Measurements from ENCODE around the gene SLC4A9. TPM values are rescaled to one million over a fixed set of nuclear protein-coding genes. Genes with fewer than 3 reads are reported as not detected.

The SLC4A9 gene
- polyA plus RNA-seq, 3 donors = 0.28 TPM; not detected in 2

GRCh38 chr5:140361901-140362300 lies 1.9 kb downstream of the SLC4A9 start:
- no peaks in the 10 kb centered on the region for H4K20me1 ChIP-seq (ENCODE audit: insufficient read depth, low read length)
- peaks cover 16% of the 10 kb centered on the region for H3K4me1 Mint-ChIP-seq
- no peak overlapping the region for H3K9ac ChIP-seq (ENCODE audit: insufficient read depth, low read length, poor library complexity, severe bottlenecking)
- H3K36me3 Mint-ChIP-seq = no peaks in the 10 kb centered on the region
- H3K27ac ChIP-seq (ENCODE audit: low read depth in 1 of 2, low read length in 2 of 2) = no peak overlapping the region
- 100% methylated on average over 2 of the region's 2 CpGs for WGBS (ENCODE audit: insufficient coverage)
- H3K4me3 Mint-ChIP-seq = no peak overlapping the region
- no peak for DNase-seq
- H3K4me1 ChIP-seq (ENCODE audit: control insufficient read depth in 1 of 2, insufficient read depth in 2 of 2, low read length in 2 of 2) = peaks cover 15 to 17% of the 10 kb centered on the region in 2 donors
- no peak overlapping the region for H2AFZ ChIP-seq (ENCODE audit: insufficient read depth, low read depth, low read length, poor library complexity, severe bottlenecking)
- no peak for TF ChIP-seq CTCF (IDR thresholded peaks at IDR 0.05)
- peaks cover 2 to 9% (median 8%) of the 10 kb centered on the region in 3 donors for H3K27me3 Mint-ChIP-seq (ENCODE audit: low read depth in 3 of 3)
- no peaks in the 10 kb centered on the region for H3K79me2 ChIP-seq (ENCODE audit: insufficient read depth, low read length)
- H3K4me3 ChIP-seq (replicated peaks in 1 of 3; ENCODE audit: low read depth in 2 of 3, low read length in 3 of 3) = no peak overlapping the region
- H3K27ac Mint-ChIP-seq = no peak overlapping the region
- intact Hi-C loops (cut with micrococcal nuclease) = loop anchor here in 1 of 2 donors (10.0 kb wide), 1 partner anchor 353 kb away; no protein-coding TSS in a partner anchor
- no peaks in the 10 kb centered on the region for H3K9me3 ChIP-seq (replicated peaks in 1 of 2; ENCODE audit: control insufficient read depth in 1 of 2, insufficient read depth in 1 of 2, low read length in 2 of 2)
- H3K4me2 ChIP-seq (replicated peaks; ENCODE audit: extremely low read depth, low read length, poor library complexity, severe bottlenecking) = no peak overlapping the region
- peaks cover 0 to 1% (median 0%) of the 10 kb centered on the region in 7 donors for H3K9me3 Mint-ChIP-seq
- no peaks in the 10 kb centered on the region for H3K27me3 ChIP-seq (ENCODE audit: control insufficient read depth in 2 of 2, insufficient read depth in 2 of 2, low read length in 2 of 2)
- no peaks in the 10 kb centered on the region for H3K36me3 ChIP-seq (replicated peaks in 1 of 2; ENCODE audit: control insufficient read depth in 1 of 2, insufficient read depth in 2 of 2, low read length in 2 of 2)

GRCh38 chr5:140362311-140362710 lies 2.3 kb downstream of the SLC4A9 start:
- H3K27ac ChIP-seq (ENCODE audit: low read depth in 1 of 2, low read length in 2 of 2) = no peak overlapping the region
- no peaks in the 10 kb centered on the region for H3K79me2 ChIP-seq (ENCODE audit: insufficient read depth, low read length)
- no peak overlapping the region for H3K9ac ChIP-seq (ENCODE audit: insufficient read depth, low read length, poor library complexity, severe bottlenecking)
- H4K20me1 ChIP-seq (ENCODE audit: insufficient read depth, low read length) = no peaks in the 10 kb centered on the region
- no peak overlapping the region for H2AFZ ChIP-seq (ENCODE audit: insufficient read depth, low read depth, low read length, poor library complexity, severe bottlenecking)
- Mint-ChIP-seq H3K4me3 (no peak overlapping the region), H3K36me3 (no peaks in the 10 kb centered on the region), H3K9me3 (peaks cover 0 to 1% (median 0%) of the 10 kb centered on the region in 7 donors), H3K4me1 (peaks cover 12% of the 10 kb centered on the region), H3K27me3 (ENCODE audit: low read depth in 3 of 3) (peaks cover 2 to 9% (median 8%) of the 10 kb centered on the region in 3 donors), H3K27ac (no peak overlapping the region)
- no peak overlapping the region for H3K4me2 ChIP-seq (replicated peaks; ENCODE audit: extremely low read depth, low read length, poor library complexity, severe bottlenecking)
- no peaks in the 10 kb centered on the region for H3K9me3 ChIP-seq (replicated peaks in 1 of 2; ENCODE audit: control insufficient read depth in 1 of 2, insufficient read depth in 1 of 2, low read length in 2 of 2)
- TF ChIP-seq CTCF (IDR thresholded peaks at IDR 0.05) = no peak
- peaks cover 11 to 13% of the 10 kb centered on the region in 2 donors for H3K4me1 ChIP-seq (ENCODE audit: control insufficient read depth in 1 of 2, insufficient read depth in 2 of 2, low read length in 2 of 2)
- H3K4me3 ChIP-seq (replicated peaks in 1 of 3; ENCODE audit: low read depth in 2 of 3, low read length in 3 of 3) = no peak overlapping the region
- DNase-seq = no peak
- intact Hi-C loops (cut with micrococcal nuclease) = loop anchor here in 1 of 2 donors (10.0 kb wide), 1 partner anchor 352 kb away; no protein-coding TSS in a partner anchor
- WGBS (ENCODE audit: insufficient coverage) = 89% methylated on average over 5 of the region's 8 CpGs
- H3K27me3 ChIP-seq (ENCODE audit: control insufficient read depth in 2 of 2, insufficient read depth in 2 of 2, low read length in 2 of 2) = no peaks in the 10 kb centered on the region
- no peaks in the 10 kb centered on the region for H3K36me3 ChIP-seq (replicated peaks in 1 of 2; ENCODE audit: control insufficient read depth in 1 of 2, insufficient read depth in 2 of 2, low read length in 2 of 2)

All from CD14-positive monocyte (primary cell).